HG03175 (cell line): ENCODE data around the gene CA12.

Experiments used
- ATAC-seq: cut with Tn5 transposase; IDR thresholded peaks from one replicate; pipeline ENCODE4 v1.9.1; 2021; ENCODE audit warnings: mild to moderate bottlenecking, moderate library complexity; ENCODE audit not compliant: unreplicated experiment

Gene CA12

GRCh38 chr15:63277038-63277892, 104.4 kb downstream of the CA12 start, which contains the start of gene APH1B:
APH1B (plus strand) TSS chr15:63277605; CDS start chr15:63277624, 19 bp downstream.
- ATAC-seq, result peak; percentile 74

- ATAC-seq, result no peak
Measured at GRCh38 chr15:63276342-63277037, 105.2 kb downstream of the CA12 start.

- ATAC-seq, result no peak
Measured at GRCh38 chr15:63274427-63274826, 107.2 kb downstream of the CA12 start.
